SKM-1 (cell line): ENCODE measurements around the gene SACM1L.

ENCODE experiments used
- DNase-seq: peaks from one replicate; lab custom pipeline; 2025; ENCODE audit not compliant: unreplicated experiment; lab: John Stamatoyannopoulos, UW

Gene SACM1L

GRCh38 chr3:45688882-45689786 lies at the start of gene SACM1L:
TSS of gene SACM1L (plus strand) at chr3:45689396. CDS start at chr3:45689466, 70 bp downstream.
- DNase-seq, result peak; percentile 97

- no peak for DNase-seq
Observed at GRCh38 chr3:45640091-45640507, 49.1 kb upstream of the SACM1L start.

GRCh38 chr3:45640724-45641361 lies 48.4 kb upstream of the SACM1L start:
- no peak for DNase-seq

- no peak for DNase-seq
Observed at GRCh38 chr3:45641756-45642155, 47.4 kb upstream of the SACM1L start.

- no peak for DNase-seq
Observed at GRCh38 chr3:45642731-45643152, 46.5 kb upstream of the SACM1L start.

- DNase-seq, result no peak
Observed at GRCh38 chr3:45644063-45644790, 45.0 kb upstream of the SACM1L start.

- DNase-seq, result no peak
Observed at GRCh38 chr3:45644791-45645201, 44.4 kb upstream of the SACM1L start.

GRCh38 chr3:45646051-45646585 lies 43.1 kb upstream of the SACM1L start:
- no peak for DNase-seq

- peak; percentile 53 for DNase-seq
Observed at GRCh38 chr3:45647148-45647619, 42.0 kb upstream of the SACM1L start.

GRCh38 chr3:45653205-45653604 lies 36.0 kb upstream of the SACM1L start:
- no peak for DNase-seq

GRCh38 chr3:45654397-45654944 lies 34.7 kb upstream of the SACM1L start:
- DNase-seq, result no peak

GRCh38 chr3:45655906-45656305 lies 33.3 kb upstream of the SACM1L start:
- no peak for DNase-seq

- peak; percentile 69 for DNase-seq
Observed at GRCh38 chr3:45656575-45657363, 32.4 kb upstream of the SACM1L start.

- DNase-seq, result no peak
Observed at GRCh38 chr3:45657853-45658252, 31.3 kb upstream of the SACM1L start.

- DNase-seq, result no peak
Observed at GRCh38 chr3:45659661-45660566, 29.3 kb upstream of the SACM1L start.

- DNase-seq, result no peak
Observed at GRCh38 chr3:45660567-45660901, 28.7 kb upstream of the SACM1L start.

GRCh38 chr3:45664578-45664977 lies 24.6 kb upstream of the SACM1L start:
- DNase-seq, result no peak

- peak; percentile 24 for DNase-seq
Observed at GRCh38 chr3:45665101-45665572, 24.1 kb upstream of the SACM1L start.
